ENCODE measurements around the gene ACE. TPM values are rescaled to one million over a fixed set of nuclear protein-coding genes. Genes with fewer than 3 reads are reported as not detected.

Gene ACE
- total and polyA plus RNA-seq, 2 experiments from 2014 or later: 0.82 to 9.1 TPM

DNA sequence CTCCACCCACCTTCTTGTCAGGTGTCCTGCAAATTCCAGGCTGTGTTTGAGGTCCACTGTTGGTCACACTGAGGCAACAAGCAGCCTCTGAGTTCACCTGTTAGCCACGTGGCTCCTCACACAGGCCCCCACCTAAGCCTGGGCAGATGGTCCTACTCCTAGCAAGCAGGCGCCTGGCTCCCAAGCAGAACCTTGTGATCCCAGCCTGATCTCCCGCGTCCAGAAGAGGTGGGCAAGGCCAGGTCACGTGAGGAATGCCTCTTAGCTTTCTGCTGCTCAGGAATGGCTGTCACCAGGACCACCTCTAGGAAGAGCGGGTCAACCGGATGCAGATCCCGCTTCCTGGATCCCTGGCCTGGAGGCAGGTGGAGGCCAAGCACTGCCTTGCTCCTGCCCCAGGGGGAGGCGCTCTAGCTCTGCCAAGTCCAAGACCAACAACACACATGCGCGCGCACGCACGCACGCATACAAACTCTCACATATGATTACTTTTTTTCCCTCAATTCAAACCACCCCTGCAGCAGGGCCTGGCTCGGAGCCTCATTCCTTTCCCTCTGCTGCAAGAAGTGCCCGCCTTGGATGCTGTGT lies 40.2 kb upstream of the ACE start:
- Histone ChIP-seq H3K9me2 (ENCODE audit: insufficient read depth) (no peaks in the 10 kb centered on the region), H3K27ac (ENCODE audit: low read depth) (no peak overlapping the region), H3K79me2 (replicated peaks; ENCODE audit: insufficient read depth) (no peaks in the 10 kb centered on the region), H3K27me3 (ENCODE audit: insufficient read depth) (no peaks in the 10 kb centered on the region), H4K20me1 (replicated peaks; ENCODE audit: insufficient read depth) (no peaks in the 10 kb centered on the region; the same call in 1 of the 2 replicates), H3K4me1 (ENCODE audit: insufficient read depth) (peaks cover 6% of the 10 kb centered on the region; the same call in 1 of the 2 replicates), H3K4me2 (peak overlapping the region; percentile 48; the same call in 1 of the 2 replicates), H3K4me3 (no peak overlapping the region), H3K36me3 (ENCODE audit: insufficient read depth) (no peaks in the 10 kb centered on the region), H2AFZ (no peak overlapping the region), H3F3A (replicated peaks; ENCODE audit: low read depth) (no peaks in the 10 kb centered on the region)
- TF ChIP-seq, protein P1, sequence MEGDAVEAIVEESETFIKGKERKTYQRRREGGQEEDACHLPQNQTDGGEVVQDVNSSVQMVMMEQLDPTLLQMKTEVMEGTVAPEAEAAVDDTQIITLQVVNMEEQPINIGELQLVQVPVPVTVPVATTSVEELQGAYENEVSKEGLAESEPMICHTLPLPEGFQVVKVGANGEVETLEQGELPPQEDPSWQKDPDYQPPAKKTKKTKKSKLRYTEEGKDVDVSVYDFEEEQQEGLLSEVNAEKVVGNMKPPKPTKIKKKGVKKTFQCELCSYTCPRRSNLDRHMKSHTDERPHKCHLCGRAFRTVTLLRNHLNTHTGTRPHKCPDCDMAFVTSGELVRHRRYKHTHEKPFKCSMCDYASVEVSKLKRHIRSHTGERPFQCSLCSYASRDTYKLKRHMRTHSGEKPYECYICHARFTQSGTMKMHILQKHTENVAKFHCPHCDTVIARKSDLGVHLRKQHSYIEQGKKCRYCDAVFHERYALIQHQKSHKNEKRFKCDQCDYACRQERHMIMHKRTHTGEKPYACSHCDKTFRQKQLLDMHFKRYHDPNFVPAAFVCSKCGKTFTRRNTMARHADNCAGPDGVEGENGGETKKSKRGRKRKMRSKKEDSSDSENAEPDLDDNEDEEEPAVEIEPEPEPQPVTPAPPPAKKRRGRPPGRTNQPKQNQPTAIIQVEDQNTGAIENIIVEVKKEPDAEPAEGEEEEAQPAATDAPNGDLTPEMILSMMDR (conservative IDR thresholded peaks at IDR 0.05; ENCODE audit: low read depth in 2 of 2): peak; percentile 61 to 77
- TF ChIP-seq NANOG (IDR thresholded peaks at IDR 0.05; ENCODE audit: borderline replicate concordance): no peak
- peak; percentile 28 for ATAC-seq
- no peak overlapping the region; the same call in 1 of the 2 replicates for H3K27ac Mint-ChIP-seq
- no peak overlapping the region for H3K4me3 Mint-ChIP-seq
- DNase-seq (ENCODE audit: low spot score): peak; percentile 63
- no peaks in the 10 kb centered on the region for H3K9me3 Mint-ChIP-seq
- H3K4me1 Mint-ChIP-seq: peaks cover 36% of the 10 kb centered on the region
- H3K27me3 Mint-ChIP-seq (ENCODE audit: insufficient read depth, low read depth, poor library complexity): peaks cover 7% of the 10 kb centered on the region
- H3K36me3 Mint-ChIP-seq (ENCODE audit: low read depth): peaks cover 3% of the 10 kb centered on the region; the same call in 1 of the 3 replicates

DNA sequence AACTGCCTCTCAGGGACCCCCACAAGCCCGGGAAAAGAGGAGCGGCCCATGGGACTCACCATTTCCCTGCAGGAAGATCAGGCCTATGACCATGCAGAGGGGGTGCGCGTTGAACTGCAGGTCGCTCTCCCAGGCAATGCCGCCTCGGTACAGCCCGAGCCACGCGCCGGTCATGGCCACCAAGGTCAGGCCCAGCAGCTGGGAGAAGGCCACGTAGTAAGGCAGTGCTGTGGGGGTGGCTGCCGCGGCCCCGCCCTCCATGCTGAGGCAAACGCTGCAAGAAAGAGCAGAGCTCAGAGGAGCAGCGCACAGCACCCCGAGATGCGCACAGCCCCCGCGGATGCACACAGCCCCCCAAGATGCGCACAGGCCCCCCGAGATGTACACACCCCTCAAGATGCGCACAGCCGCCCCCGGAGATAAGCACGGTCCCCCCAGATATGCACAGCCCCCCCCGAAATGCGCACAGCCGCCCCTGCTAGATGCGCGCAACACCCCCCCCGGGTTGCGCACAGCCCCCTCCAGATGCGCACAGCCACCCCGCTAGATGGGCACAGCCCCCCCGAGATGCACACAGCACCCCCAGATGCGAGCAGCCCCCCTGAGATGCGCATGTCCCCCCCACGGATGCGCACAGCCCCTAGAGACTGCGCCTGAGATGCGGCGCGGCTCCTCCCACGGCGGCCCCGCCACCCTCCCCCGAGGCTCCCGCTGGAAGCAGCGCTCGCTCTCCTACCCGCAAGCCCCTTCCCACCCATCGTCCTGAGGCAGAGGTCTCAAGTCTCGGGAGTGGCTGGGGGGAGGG lies 39.4 kb upstream of the ACE start:
- Mint-ChIP-seq H3K36me3 (ENCODE audit: low read depth) (peaks cover 3% of the 10 kb centered on the region; the same call in 1 of the 3 replicates), H3K27me3 (ENCODE audit: insufficient read depth, low read depth, poor library complexity) (peaks cover 9% of the 10 kb centered on the region), H3K4me1 (peaks cover 36% of the 10 kb centered on the region), H3K4me3 (no peak overlapping the region; the same call in 2 of the 3 replicates), H3K9me3 (no peaks in the 10 kb centered on the region), H3K27ac (no peak overlapping the region)
- TF ChIP-seq, protein P2, sequence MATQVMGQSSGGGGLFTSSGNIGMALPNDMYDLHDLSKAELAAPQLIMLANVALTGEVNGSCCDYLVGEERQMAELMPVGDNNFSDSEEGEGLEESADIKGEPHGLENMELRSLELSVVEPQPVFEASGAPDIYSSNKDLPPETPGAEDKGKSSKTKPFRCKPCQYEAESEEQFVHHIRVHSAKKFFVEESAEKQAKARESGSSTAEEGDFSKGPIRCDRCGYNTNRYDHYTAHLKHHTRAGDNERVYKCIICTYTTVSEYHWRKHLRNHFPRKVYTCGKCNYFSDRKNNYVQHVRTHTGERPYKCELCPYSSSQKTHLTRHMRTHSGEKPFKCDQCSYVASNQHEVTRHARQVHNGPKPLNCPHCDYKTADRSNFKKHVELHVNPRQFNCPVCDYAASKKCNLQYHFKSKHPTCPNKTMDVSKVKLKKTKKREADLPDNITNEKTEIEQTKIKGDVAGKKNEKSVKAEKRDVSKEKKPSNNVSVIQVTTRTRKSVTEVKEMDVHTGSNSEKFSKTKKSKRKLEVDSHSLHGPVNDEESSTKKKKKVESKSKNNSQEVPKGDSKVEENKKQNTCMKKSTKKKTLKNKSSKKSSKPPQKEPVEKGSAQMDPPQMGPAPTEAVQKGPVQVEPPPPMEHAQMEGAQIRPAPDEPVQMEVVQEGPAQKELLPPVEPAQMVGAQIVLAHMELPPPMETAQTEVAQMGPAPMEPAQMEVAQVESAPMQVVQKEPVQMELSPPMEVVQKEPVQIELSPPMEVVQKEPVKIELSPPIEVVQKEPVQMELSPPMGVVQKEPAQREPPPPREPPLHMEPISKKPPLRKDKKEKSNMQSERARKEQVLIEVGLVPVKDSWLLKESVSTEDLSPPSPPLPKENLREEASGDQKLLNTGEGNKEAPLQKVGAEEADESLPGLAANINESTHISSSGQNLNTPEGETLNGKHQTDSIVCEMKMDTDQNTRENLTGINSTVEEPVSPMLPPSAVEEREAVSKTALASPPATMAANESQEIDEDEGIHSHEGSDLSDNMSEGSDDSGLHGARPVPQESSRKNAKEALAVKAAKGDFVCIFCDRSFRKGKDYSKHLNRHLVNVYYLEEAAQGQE (IDR thresholded peaks at IDR 0.05; ENCODE audit: unreplicated experiment): no peak
- TF ChIP-seq ZNF331 (CRISPR knock-in tag; IDR thresholded peaks at IDR 0.05; ENCODE audit: low read depth) (no peak), JUNB (IDR thresholded peaks at IDR 0.05; ENCODE audit: unreplicated experiment) (no peak), ZNF114 (CRISPR knock-in tag; IDR thresholded peaks at IDR 0.05) (no peak)
- H3K4me3 ChIP-seq: peak overlapping the region; percentile 45
- no peaks in the 10 kb centered on the region for H3K9me2 ChIP-seq (ENCODE audit: insufficient read depth)
- H4K20me1 ChIP-seq (replicated peaks; ENCODE audit: insufficient read depth): no peaks in the 10 kb centered on the region; the same call in 1 of the 2 replicates
- no peaks in the 10 kb centered on the region for H3F3A ChIP-seq (replicated peaks; ENCODE audit: low read depth)
- H3K36me3 ChIP-seq (ENCODE audit: insufficient read depth): no peaks in the 10 kb centered on the region
- H3K27ac ChIP-seq (ENCODE audit: low read depth): no peak overlapping the region
- DNase-seq (ENCODE audit: low spot score) (no peak), ATAC-seq (no peak)
- H2AFZ ChIP-seq: no peak overlapping the region
- H3K4me1 ChIP-seq (ENCODE audit: insufficient read depth): peaks cover 6% of the 10 kb centered on the region; the same call in 1 of the 2 replicates
- H3K27me3 ChIP-seq (ENCODE audit: insufficient read depth): no peaks in the 10 kb centered on the region
- H3K79me2 ChIP-seq (replicated peaks; ENCODE audit: insufficient read depth): no peaks in the 10 kb centered on the region
- peak overlapping the region; percentile 70 for H3K4me2 ChIP-seq
